Astrocyte (in vitro differentiated cells and primary cell): ENCODE data around the gene SOSTDC1. TPM values are rescaled to one million over a fixed set of nuclear protein-coding genes. Genes with fewer than 3 reads are reported as not detected.

ENCODE experiments used
- DNase-seq: peaks from one replicate; pipeline ENCODE4 v3.0.0-alpha.2; 2010; ENCODE audit warnings: low read depth
- FAIRE-seq: peaks from 2 replicates; lab custom pipeline; 2011; peaks lifted over from hg19 to GRCh38; lab: Jason Lieb, UNC
- H2AFZ ChIP-seq: 2 replicates; pipeline ENCODE4 v1.6.0; 2012; ENCODE audit warnings: low read depth, low read length, inconsistent platforms
- H3K27ac ChIP-seq: 2 replicates; pipeline ENCODE4 v1.5.1; 2011; ENCODE audit warnings: low read depth, low read length, inconsistent platforms
- H3K27me3 ChIP-seq: 2 replicates; pipeline ENCODE4 v1.6.0; 2011; ENCODE audit warnings: low read length, inconsistent platforms; ENCODE audit not compliant: insufficient read depth
- H3K36me3 ChIP-seq: 2 replicates; pipeline ENCODE4 v1.5.1; 2011; ENCODE audit warnings: low read length, inconsistent platforms; ENCODE audit not compliant: insufficient read depth
- H3K4me1 ChIP-seq: 2 replicates; pipeline ENCODE4 v1.5.1; 2011; ENCODE audit warnings: low read length, inconsistent platforms; ENCODE audit not compliant: insufficient read depth
- H3K4me2 ChIP-seq: 2 replicates; pipeline ENCODE4 v1.6.0; 2012; ENCODE audit warnings: low read length, inconsistent platforms
- H3K4me3 ChIP-seq: 2 replicates; pipeline ENCODE4 v1.5.1; 2011; ENCODE audit warnings: low read depth, mild to moderate bottlenecking, low read length, inconsistent platforms; ENCODE audit not compliant: insufficient read depth
- H3K79me2 ChIP-seq: 2 replicates; pipeline ENCODE4 v1.6.0; 2012; ENCODE audit warnings: mild to moderate bottlenecking, low read length, inconsistent platforms; ENCODE audit not compliant: insufficient read depth
- H3K9ac ChIP-seq: 2 replicates; pipeline ENCODE4 v1.6.0; 2012; ENCODE audit warnings: mild to moderate bottlenecking, low read length, inconsistent platforms
- H3K9me3 ChIP-seq: 2 replicates; pipeline ENCODE4 v1.5.1; 2012; ENCODE audit warnings: low read depth, mild to moderate bottlenecking, low read length, inconsistent platforms; ENCODE audit not compliant: insufficient read depth
- H4K20me1 ChIP-seq: 2 replicates; pipeline ENCODE4 v1.6.0; 2012; ENCODE audit warnings: low read length, inconsistent platforms; ENCODE audit not compliant: insufficient read depth
- H3K27ac Mint-ChIP-seq: one replicate; pipeline ENCODE4 v1.8.0; 2021; ENCODE audit warnings: mild to moderate bottlenecking, mixed read lengths; ENCODE audit not compliant: unreplicated experiment
- H3K27me3 Mint-ChIP-seq: one replicate; pipeline ENCODE4 v1.8.0; 2021; ENCODE audit warnings: low read depth, mixed read lengths; ENCODE audit not compliant: unreplicated experiment
- H3K36me3 Mint-ChIP-seq: one replicate; pipeline ENCODE4 v1.8.0; 2021; ENCODE audit warnings: low read depth, mixed read lengths; ENCODE audit not compliant: unreplicated experiment
- H3K4me1 Mint-ChIP-seq: one replicate; pipeline ENCODE4 v1.8.0; 2021; ENCODE audit warnings: low read depth, mixed read lengths; ENCODE audit not compliant: unreplicated experiment
- H3K4me3 Mint-ChIP-seq: one replicate; pipeline ENCODE4 v1.8.0; 2021; ENCODE audit warnings: mild to moderate bottlenecking, moderate library complexity, mixed read lengths; ENCODE audit not compliant: unreplicated experiment
- H3K9me3 Mint-ChIP-seq: one replicate; pipeline ENCODE4 v1.8.0; 2021; ENCODE audit warnings: mild to moderate bottlenecking, mixed read lengths; ENCODE audit not compliant: unreplicated experiment
- EZH2 ChIP-seq: IDR thresholded peaks from 2 replicates; pipeline ENCODE4 v1.6.1; 2012; ENCODE audit warnings: mild to moderate bottlenecking, low read length, inconsistent platforms; ENCODE audit not compliant: insufficient read depth
- total RNA-seq: library from RNA; stranded (reverse); gene quantifications from 2 replicates; pipeline ENCODE4 v1.2.1, GENCODE V29; 2021
- TF ChIP-seq, protein P1 (sequence below): IDR thresholded peaks from 2 replicates; pipeline ENCODE4 v1.5.1; 2011; ENCODE audit warnings: low read depth, mild to moderate bottlenecking, inconsistent platforms, low read length, moderate library complexity; ENCODE audit not compliant: insufficient read depth

The SOSTDC1 gene
- total RNA-seq, 1 donor from 2014 or later: 0.23 TPM

DNA sequence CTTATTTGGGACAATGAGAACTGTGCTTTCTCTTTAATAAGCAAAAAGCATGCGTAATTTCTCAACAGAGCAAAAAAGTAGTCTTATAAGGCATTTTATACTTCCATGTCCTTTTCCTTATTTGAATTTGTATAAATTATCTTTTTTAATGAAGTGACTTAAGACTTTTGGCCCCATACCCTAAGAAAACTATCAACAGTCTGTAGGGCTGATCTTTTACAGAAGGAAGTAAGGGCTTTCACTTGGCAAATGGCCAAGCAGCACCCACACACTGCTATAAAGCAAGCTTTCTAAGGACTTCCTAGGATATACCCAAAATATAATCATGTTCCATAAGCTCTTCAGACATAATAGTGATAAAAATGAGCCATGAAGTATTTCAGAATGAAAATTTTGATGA lies 47.6 kb downstream of the SOSTDC1 start:
- DNase-seq (no peak), FAIRE-seq (no peak)
- H3K27ac Mint-ChIP-seq: no peak overlapping the region

DNA sequence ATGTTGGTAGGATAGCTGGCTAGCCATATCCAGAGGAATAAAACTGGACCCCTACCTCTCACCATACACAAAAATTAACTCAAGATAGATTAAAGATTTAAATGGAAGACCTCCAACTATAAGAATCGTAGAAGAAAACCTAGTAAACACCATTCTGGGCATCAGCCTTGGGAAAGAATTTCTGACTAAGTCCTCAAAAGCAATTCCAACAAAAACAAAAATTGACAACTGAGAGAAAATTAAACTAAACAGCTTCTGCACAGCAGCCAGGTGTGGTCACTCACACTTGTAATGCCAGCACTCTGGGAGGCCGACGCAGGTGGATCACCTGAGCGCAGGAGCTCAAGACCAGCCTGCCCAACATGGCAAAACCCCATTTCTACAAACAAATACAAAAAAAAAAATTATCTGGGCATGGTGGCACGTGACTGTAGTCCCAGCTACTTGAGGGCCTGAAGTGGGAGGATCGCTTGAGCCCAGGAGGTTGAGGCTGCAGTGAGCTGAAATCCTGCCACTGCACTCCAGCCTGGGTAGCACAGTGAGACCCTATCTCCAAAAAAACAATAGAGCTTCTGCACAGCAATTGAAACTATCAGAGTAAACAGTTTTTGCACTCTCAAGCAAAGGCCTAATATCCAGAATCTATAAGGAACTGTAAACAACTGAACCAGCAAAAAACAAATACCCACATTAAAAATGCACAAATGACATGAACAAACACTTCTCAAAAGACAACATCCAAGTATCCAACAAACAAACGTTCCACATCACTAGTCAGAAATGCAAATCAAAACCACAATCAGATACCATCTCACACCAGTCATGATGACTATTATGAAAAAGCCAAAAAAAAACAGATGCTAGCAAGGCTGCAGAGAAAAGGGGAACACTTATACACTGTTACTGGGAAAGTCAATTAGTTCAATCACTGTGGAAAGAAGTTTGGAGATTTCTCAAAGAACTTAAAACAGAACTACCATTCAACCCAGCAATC lies 49.0 kb downstream of the SOSTDC1 start:
- H3K27me3 ChIP-seq: no peaks in the 10 kb centered on the region
- no peak overlapping the region for H2AFZ ChIP-seq
- no peaks in the 10 kb centered on the region for H3K9me3 ChIP-seq
- H3K9me3 Mint-ChIP-seq: peaks cover 2% of the 10 kb centered on the region
- no peak for TF ChIP-seq EZH2
- TF ChIP-seq, protein P1, sequence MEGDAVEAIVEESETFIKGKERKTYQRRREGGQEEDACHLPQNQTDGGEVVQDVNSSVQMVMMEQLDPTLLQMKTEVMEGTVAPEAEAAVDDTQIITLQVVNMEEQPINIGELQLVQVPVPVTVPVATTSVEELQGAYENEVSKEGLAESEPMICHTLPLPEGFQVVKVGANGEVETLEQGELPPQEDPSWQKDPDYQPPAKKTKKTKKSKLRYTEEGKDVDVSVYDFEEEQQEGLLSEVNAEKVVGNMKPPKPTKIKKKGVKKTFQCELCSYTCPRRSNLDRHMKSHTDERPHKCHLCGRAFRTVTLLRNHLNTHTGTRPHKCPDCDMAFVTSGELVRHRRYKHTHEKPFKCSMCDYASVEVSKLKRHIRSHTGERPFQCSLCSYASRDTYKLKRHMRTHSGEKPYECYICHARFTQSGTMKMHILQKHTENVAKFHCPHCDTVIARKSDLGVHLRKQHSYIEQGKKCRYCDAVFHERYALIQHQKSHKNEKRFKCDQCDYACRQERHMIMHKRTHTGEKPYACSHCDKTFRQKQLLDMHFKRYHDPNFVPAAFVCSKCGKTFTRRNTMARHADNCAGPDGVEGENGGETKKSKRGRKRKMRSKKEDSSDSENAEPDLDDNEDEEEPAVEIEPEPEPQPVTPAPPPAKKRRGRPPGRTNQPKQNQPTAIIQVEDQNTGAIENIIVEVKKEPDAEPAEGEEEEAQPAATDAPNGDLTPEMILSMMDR: no peak
- peak overlapping the region; percentile 55 for H3K27ac ChIP-seq
- peaks cover 28% of the 10 kb centered on the region for H3K4me1 ChIP-seq
- peaks cover 28% of the 10 kb centered on the region for H3K4me1 Mint-ChIP-seq
- no peak overlapping the region for H3K9ac ChIP-seq
- peaks cover 4% of the 10 kb centered on the region for H3K79me2 ChIP-seq
- H3K36me3 Mint-ChIP-seq: no peaks in the 10 kb centered on the region
- H3K27ac Mint-ChIP-seq: peak overlapping the region; percentile 28
- H3K36me3 ChIP-seq: no peaks in the 10 kb centered on the region
- H3K4me3 Mint-ChIP-seq: no peak overlapping the region
- FAIRE-seq (peak; percentile 79), DNase-seq (peak; percentile 83)
- no peak overlapping the region for H3K4me3 ChIP-seq
- no peaks in the 10 kb centered on the region for H4K20me1 ChIP-seq
- no peaks in the 10 kb centered on the region for H3K27me3 Mint-ChIP-seq
- H3K4me2 ChIP-seq: peak overlapping the region; percentile 26

More for the DNA sequence above, 47.6 kb downstream of the SOSTDC1 start:
- Mint-ChIP-seq H3K36me3 (no peaks in the 10 kb centered on the region), H3K27me3 (no peaks in the 10 kb centered on the region), H3K9me3 (peaks cover 2% of the 10 kb centered on the region), H3K4me1 (peaks cover 32% of the 10 kb centered on the region), H3K4me3 (no peak overlapping the region)
- H3K27ac ChIP-seq: no peak overlapping the region
- peaks cover 35% of the 10 kb centered on the region for H3K4me1 ChIP-seq
- H3K36me3 ChIP-seq: no peaks in the 10 kb centered on the region
- peaks cover 4% of the 10 kb centered on the region for H3K79me2 ChIP-seq
- H2AFZ ChIP-seq: no peak overlapping the region
- H3K9ac ChIP-seq: no peak overlapping the region
- H3K27me3 ChIP-seq: no peaks in the 10 kb centered on the region
- no peak overlapping the region for H3K4me3 ChIP-seq
- H3K4me2 ChIP-seq: no peak overlapping the region
- H3K9me3 ChIP-seq: no peaks in the 10 kb centered on the region
- TF ChIP-seq EZH2: no peak
- TF ChIP-seq, protein P1: no peak
- no peaks in the 10 kb centered on the region for H4K20me1 ChIP-seq
